ENCODE data around the gene NR3C1. TPM values are rescaled to one million over a fixed set of nuclear protein-coding genes. Genes with fewer than 3 reads are reported as not detected.

NR3C1 gene
- total RNA-seq, 1 experiment from 2014 or later = 31.4 TPM

DNA sequence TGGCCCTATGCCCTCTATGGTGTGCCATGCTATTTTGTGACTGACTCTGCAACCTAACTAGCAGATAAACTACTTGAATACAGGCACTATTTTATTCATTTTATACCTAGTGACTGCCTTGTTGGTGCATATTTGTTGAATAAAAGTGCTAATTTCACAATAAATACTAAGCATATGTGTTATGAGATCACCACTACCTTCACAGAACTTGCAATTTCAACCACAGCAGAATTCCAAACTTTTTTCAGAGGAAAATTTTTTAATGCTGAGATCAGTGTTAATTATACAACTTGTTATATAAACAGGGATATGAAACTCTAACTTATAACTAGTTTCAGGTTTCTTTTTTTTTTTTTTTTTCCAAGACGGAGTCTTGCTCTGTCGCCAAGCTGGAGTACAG, 94.8 kb downstream of the NR3C1 start:
- no peak for DNase-seq
- TF ChIP-seq, protein P1, sequence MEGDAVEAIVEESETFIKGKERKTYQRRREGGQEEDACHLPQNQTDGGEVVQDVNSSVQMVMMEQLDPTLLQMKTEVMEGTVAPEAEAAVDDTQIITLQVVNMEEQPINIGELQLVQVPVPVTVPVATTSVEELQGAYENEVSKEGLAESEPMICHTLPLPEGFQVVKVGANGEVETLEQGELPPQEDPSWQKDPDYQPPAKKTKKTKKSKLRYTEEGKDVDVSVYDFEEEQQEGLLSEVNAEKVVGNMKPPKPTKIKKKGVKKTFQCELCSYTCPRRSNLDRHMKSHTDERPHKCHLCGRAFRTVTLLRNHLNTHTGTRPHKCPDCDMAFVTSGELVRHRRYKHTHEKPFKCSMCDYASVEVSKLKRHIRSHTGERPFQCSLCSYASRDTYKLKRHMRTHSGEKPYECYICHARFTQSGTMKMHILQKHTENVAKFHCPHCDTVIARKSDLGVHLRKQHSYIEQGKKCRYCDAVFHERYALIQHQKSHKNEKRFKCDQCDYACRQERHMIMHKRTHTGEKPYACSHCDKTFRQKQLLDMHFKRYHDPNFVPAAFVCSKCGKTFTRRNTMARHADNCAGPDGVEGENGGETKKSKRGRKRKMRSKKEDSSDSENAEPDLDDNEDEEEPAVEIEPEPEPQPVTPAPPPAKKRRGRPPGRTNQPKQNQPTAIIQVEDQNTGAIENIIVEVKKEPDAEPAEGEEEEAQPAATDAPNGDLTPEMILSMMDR (conservative IDR thresholded peaks at IDR 0.05) = no peak
- no peak overlapping the region for H2AFZ ChIP-seq (ENCODE audit: low read length)
- H4K5ac ChIP-seq (ENCODE audit: insufficient read length, low read depth, low read length) = no peak overlapping the region
- no peak overlapping the region for H3K9ac ChIP-seq (ENCODE audit: extremely low read depth, insufficient read length, low read length)
- H3K23ac ChIP-seq (ENCODE audit: insufficient read length, low read depth, low read length) = no peak overlapping the region
- no peak overlapping the region for H3K4ac ChIP-seq (ENCODE audit: low read depth, low read length)
- H3K79me2 ChIP-seq (ENCODE audit: insufficient read depth, low read length) = no peaks in the 10 kb centered on the region
- no peak overlapping the region for H2BK12ac ChIP-seq (ENCODE audit: insufficient read length, low read depth, low read length)
- no peaks in the 10 kb centered on the region for H3K27me3 ChIP-seq (ENCODE audit: insufficient read depth, low read length)
- H3K9me3 ChIP-seq (ENCODE audit: control insufficient read depth, low read depth, low read length) = no peaks in the 10 kb centered on the region
- peaks cover 0 to 3% of the 10 kb centered on the region in 2 experiments; a peak in 1 of 5 replicates for H3K9me3 Mint-ChIP-seq
- no peaks in the 10 kb centered on the region for H3K4me1 Mint-ChIP-seq
- H4K8ac ChIP-seq (replicated peaks; ENCODE audit: insufficient read length, low read depth, low read length) = no peak overlapping the region
- H2AK5ac ChIP-seq (ENCODE audit: insufficient read length, low read length) = no peak overlapping the region
- H3K27me3 Mint-ChIP-seq (ENCODE audit: low read depth) = no peaks in the 10 kb centered on the region
- no peak overlapping the region for H3K4me2 ChIP-seq (ENCODE audit: insufficient read depth, insufficient read length, low read length)
- H3K18ac ChIP-seq (ENCODE audit: insufficient read length, low read depth, low read length) = no peak overlapping the region
- no peak overlapping the region for H2BK20ac ChIP-seq (ENCODE audit: low read depth, low read length, poor library complexity, severe bottlenecking)
- no peak overlapping the region for H2BK120ac ChIP-seq (ENCODE audit: low read depth, low read length, poor library complexity, severe bottlenecking)
- peaks cover 26 to 33% (median 30%) of the 10 kb centered on the region in 3 experiments for H3K36me3 Mint-ChIP-seq (ENCODE audit: insufficient read depth in 1 of 3, low read depth in 3 of 3)
- no peaks in the 10 kb centered on the region for H3K79me1 ChIP-seq (ENCODE audit: insufficient read depth, low read depth, low read length, poor library complexity, severe bottlenecking)
- H4K20me1 ChIP-seq (ENCODE audit: control insufficient read depth, insufficient read depth, insufficient read length) = no peaks in the 10 kb centered on the region
- no peak overlapping the region for H3T11ph ChIP-seq (ENCODE audit: low read length)
- no peak overlapping the region for H3K27ac ChIP-seq (ENCODE audit: insufficient read length, low read depth, low read length)
- H2BK15ac ChIP-seq (ENCODE audit: low read depth, low read length) = no peak overlapping the region
- H3K27ac Mint-ChIP-seq = no peak overlapping the region
- no peak overlapping the region for H4K91ac ChIP-seq (ENCODE audit: insufficient read length, low read depth, low read length)
- no peaks in the 10 kb centered on the region for H3K4me1 ChIP-seq (ENCODE audit: insufficient read depth, low read length)
- H3K56ac ChIP-seq (ENCODE audit: insufficient read length, low read depth, low read length) = no peak overlapping the region
- H2BK5ac ChIP-seq (ENCODE audit: insufficient read length, low read length) = no peak overlapping the region
- no CpG with 5 or more reads among the region's 2 CpGs for WGBS (ENCODE audit: extremely low coverage, insufficient read length, low lambda C conversion rate)
- no peak overlapping the region for H3K14ac ChIP-seq (ENCODE audit: insufficient read depth, low read length)
- no peaks in the 10 kb centered on the region for H3K23me2 ChIP-seq (ENCODE audit: insufficient read length, low read depth, low read length, poor library complexity, severe bottlenecking)
- no peak overlapping the region for H3K4me3 Mint-ChIP-seq

Measured in H9 (cell line).